NCI-H1930 (cell line): ENCODE data around the gene SLC18A3.

Experiments used
- DNase-seq, 2 experiments: peaks; one replicate each; lab custom pipeline; 2025; lab: John Stamatoyannopoulos, UW

The SLC18A3 gene

DNA sequence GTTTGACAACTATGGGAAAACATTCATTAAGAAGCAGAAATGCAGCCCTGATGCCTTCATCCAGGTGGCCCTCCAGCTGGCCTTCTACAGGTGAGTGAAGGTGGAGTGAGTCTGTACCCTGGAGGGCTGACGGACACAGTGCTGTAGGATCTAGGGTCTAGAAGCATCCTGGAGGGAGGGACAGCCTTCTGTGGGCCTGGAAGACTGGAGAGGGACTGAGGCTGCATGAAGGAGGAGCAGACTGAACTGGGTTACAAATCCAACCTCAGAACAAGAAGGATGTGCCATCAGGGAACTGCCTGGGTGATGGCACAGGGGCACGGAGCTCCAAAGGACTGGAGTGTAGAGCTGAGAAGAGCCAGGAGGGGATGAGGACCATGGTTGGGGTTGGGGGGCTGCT lies 41.8 kb downstream of the SLC18A3 start:
- no peak for DNase-seq

DNA sequence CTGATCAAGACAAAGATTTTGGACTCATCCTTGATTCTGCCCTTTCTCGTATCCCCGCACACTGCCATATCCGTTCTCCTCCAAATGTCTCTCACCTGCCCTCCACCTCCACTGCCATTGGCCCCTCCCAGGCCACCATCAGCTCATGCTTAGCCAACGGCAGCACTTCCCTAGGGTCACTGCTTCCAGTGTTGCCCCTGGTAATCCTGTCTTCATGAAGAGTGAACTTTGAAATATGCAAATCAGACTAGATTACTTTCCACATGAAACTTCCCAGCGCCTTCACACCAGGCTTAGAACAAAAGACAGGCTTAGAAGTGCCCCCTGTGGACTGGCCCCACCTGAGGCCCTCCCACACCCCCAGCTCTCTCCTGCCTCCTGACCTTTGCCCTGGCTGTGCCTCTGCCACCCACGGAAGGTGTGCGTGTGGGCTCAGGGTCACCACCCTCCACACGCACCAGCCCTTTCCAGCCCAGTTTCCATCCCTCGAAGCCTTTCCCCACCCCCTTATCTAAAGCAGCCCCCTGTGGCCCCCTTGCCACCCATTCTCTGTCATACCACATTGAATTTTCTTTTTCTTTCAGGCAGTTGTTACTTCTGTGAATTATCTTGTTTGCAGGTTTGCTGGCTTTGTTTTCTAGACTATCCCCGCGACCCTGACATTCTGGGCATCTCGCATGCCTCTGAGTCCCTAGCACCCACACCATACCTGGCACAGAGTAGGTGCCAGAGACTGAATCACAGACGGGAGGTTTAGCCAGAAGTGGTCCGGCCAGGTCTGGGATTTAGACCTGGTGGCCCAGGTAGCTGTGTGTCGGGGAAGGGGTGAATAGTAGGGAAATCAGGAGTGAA lies 42.5 kb downstream of the SLC18A3 start:
- DNase-seq = no peak

DNA sequence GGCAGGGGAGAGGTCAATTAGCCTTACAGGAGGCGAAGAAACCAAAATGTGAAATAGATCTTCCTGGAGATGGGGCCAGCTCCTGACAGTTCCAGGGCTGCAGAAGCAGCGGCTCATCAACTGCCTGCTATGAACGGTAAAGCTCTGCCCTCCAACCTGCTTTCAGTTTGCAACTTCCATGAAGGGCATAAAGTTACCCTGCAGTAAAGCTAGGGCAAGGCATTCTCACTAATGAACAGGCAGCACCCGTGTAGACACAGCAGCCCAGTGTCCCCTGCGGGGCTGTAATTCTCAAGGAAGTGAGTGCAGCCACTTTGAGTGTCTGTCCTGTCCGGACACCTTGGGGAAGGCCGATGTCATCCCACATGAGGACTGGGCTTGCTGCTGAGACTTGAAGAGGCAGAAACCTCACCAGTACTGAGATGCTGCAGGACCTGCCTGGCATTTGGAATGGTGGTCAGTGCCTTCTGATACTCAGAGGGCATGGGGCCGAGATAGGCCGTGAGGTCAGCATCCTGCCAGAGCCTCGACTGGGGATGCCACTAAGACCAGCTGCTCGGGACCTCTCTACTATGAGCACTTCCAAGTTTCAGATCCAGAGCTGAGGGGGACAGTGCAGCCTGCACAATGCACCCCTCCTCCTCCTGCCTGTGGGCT lies 43.3 kb downstream of the SLC18A3 start:
- no peak for DNase-seq

DNA sequence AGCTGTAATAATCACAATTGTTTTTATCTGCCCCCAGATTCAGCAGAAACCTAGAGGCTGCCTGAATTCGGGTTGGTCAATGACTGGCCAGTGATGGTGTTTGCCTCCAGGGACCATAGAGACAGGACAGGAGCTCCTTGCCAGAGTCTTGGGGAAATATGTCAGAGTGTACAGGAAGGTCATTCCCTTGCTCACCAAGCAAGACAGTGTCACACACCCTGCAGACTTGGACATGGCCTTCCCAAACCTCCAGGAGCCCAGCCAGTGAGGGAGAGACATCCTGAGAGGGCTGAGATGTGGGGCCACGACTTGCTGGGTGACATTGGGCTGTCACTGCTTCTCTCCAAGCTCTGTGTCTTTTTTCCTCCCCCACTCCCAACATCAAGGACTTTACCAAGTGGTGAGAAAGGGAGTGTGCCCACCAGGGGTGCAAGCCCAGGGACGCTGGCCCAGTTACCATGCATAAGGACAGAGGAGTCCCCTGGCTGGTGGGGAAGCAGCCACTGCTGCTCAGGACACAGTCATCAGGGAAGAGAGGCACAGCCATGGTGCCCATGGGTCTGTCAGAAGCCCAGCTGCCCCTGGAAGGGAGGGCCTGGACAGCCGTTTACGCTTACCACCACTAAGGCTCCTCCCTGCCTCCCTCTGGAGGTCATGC lies 44.1 kb downstream of the SLC18A3 start:
- no peak for DNase-seq

DNA sequence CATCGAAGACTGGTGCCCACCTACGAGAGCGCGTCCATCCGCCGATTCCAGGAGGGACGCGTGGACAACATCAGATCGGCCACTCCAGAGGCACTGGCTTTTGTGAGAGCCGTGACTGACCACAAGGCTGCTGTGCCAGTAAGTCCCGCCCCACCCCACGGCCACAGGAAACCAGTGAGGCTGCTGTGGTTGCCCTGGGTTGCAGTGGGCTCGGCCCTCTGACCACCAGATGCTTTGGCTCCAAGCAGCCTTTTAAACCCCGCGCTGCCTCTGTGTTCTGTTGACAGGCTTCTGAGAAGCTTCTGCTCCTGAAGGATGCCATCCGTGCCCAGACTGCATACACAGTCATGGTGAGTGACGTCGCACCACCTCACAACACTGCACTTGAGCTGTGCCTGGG lies 45.0 kb downstream of the SLC18A3 start:
- DNase-seq = no peak

DNA sequence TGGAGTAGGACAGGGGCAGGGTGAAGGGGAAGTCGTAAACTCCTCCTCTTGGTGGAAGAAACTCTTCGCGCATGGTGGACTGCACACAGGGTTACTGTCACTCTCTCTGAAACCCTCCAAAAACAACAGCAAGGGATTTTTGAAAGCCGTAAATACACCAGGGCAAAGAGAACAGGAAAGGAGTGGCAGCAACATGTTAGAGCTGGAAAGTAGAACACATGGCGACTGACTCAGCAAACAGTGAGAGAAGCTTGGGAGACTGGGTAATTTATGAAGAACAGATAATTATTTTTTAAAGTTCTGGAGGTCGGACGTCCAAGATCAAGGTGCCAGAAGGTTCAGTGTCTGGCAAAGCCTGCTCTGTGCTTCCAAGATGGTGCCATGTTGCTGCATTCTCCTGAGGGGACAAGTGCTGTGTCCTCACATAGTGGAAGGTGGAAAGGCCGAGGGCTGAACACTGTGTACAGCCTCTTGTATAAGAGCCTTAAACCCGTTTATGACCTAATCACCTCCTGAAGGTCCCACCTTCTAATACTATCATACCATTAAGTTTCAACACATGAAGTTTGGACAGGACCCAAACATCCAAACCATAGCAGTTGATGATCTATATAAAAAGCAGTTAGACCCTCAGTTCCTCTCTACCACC lies 46.9 kb downstream of the SLC18A3 start:
- no peak for DNase-seq

DNA sequence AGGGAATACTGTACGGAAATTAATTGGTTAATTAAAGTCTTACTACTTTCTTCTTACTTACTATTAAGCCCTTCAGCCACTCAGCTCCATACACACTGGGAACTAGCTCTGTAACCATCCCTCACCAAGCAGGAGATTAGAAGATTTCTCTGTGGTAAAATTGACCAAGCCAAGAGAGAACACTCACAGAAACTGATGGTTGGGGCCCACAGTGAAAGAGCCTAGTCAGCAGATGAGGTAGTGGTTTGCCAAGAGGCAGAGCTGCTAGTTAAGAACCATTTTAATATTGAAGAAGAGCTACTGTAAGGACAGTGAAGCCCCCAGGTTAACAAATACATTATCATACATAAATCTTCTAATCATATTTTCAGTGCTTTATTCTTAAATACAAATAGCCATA lies 47.5 kb downstream of the SLC18A3 start:
- no peak for DNase-seq

DNA sequence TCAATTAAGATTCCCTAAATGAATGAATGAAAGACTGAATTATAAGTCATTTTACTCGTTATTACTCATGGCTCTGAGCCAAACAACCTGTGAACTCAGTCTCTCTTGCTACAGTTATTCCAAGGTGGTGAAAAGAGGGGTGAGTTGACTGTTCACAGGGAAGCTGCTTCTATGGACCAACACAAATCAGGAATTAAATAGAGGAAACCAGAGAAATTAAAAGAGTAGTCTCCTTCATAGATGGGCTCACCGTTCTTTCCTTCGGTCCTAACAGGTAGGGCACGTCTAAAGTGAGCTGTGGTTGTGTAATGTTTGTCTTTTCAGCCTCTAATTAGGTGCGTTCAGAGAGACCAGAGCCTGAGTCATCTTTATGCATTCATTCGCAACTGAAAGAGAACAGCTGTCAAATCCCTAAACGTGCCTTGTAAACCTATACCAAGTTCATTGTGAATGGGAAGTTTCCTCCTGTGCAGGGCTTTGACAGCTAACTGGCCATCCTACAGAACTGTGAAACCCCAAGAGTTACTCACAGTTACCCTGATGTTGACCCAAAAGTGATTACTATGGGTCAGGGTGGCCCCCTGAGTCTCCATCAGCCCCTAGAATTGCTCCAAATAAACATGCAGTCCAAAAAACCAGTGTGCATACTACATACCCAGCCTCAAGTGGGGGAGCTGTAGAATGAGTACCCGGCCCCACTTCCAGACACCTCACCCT lies 51.2 kb downstream of the SLC18A3 start:
- no peak for DNase-seq
